ENCODE measurements around the gene UBE2L5. TPM values are rescaled to one million over a fixed set of nuclear protein-coding genes. Genes with fewer than 3 reads are reported as not detected.

Gene UBE2L5
- total and polyA plus RNA-seq, 8 donors = 0.28 to 0.95 (median 0.40) TPM; not detected in 2

GRCh38 chr13:30464496-30465342, 42.4 kb downstream of the UBE2L5 start:
- Histone ChIP-seq H3K4me1 (peaks cover 14 to 38% of the 10 kb centered on the region in 2 donors), H3K4me3 (peak overlapping the region; percentile 49 to 56), H3K36me3 (peaks cover 2 to 24% of the 10 kb centered on the region in 2 donors), H3K27ac (peak overlapping the region; percentile 97 to 99), H3K9me3 (no peaks in the 10 kb centered on the region), H3K27me3 (no peaks in the 10 kb centered on the region)
- DNase-seq (peak; percentile 77 to 91 (median 85)), ATAC-seq (peak; percentile 76)
- intact Hi-C loops (cut with DNase I) = loop anchor here in 1 of 2 donors (5.0 kb wide), 1 partner anchor 153 kb away; the partner anchor contains the start of gene USPL1
- TF ChIP-seq, protein P1, sequence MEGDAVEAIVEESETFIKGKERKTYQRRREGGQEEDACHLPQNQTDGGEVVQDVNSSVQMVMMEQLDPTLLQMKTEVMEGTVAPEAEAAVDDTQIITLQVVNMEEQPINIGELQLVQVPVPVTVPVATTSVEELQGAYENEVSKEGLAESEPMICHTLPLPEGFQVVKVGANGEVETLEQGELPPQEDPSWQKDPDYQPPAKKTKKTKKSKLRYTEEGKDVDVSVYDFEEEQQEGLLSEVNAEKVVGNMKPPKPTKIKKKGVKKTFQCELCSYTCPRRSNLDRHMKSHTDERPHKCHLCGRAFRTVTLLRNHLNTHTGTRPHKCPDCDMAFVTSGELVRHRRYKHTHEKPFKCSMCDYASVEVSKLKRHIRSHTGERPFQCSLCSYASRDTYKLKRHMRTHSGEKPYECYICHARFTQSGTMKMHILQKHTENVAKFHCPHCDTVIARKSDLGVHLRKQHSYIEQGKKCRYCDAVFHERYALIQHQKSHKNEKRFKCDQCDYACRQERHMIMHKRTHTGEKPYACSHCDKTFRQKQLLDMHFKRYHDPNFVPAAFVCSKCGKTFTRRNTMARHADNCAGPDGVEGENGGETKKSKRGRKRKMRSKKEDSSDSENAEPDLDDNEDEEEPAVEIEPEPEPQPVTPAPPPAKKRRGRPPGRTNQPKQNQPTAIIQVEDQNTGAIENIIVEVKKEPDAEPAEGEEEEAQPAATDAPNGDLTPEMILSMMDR (IDR thresholded peaks at IDR 0.05) = no peak

DNA sequence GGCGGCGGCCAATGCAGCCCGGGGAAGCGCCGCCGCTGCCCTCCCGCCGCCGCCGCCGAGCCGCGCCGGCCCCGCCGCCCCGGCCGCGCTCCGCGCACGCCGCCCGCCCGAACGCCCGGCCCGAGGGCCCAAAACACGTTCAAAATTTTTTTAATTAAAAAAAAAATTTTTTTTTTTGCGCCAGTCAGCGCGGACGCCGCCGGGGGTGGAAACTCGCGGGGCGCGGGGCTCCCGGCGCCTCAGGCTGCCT, 43.0 kb downstream of the UBE2L5 start:
- TF ChIP-seq, protein P1 (IDR thresholded peaks at IDR 0.05) = no peak
- no peak for DNase-seq
- intact Hi-C loops (cut with DNase I) = loop anchor here in 1 of 2 donors (5.0 kb wide), 1 partner anchor 152 kb away; the partner anchor contains the start of gene USPL1
- peaks cover 14 to 38% of the 10 kb centered on the region in 2 donors for H3K4me1 ChIP-seq
- peaks cover 2 to 21% of the 10 kb centered on the region in 2 donors for H3K36me3 ChIP-seq
- no peaks in the 10 kb centered on the region for H3K9me3 ChIP-seq
- H3K27ac ChIP-seq = peak overlapping the region; percentile 99
- peak overlapping the region; percentile 66 to 71 for H3K4me3 ChIP-seq
- no peak for ATAC-seq
- H3K27me3 ChIP-seq = no peaks in the 10 kb centered on the region

DNA sequence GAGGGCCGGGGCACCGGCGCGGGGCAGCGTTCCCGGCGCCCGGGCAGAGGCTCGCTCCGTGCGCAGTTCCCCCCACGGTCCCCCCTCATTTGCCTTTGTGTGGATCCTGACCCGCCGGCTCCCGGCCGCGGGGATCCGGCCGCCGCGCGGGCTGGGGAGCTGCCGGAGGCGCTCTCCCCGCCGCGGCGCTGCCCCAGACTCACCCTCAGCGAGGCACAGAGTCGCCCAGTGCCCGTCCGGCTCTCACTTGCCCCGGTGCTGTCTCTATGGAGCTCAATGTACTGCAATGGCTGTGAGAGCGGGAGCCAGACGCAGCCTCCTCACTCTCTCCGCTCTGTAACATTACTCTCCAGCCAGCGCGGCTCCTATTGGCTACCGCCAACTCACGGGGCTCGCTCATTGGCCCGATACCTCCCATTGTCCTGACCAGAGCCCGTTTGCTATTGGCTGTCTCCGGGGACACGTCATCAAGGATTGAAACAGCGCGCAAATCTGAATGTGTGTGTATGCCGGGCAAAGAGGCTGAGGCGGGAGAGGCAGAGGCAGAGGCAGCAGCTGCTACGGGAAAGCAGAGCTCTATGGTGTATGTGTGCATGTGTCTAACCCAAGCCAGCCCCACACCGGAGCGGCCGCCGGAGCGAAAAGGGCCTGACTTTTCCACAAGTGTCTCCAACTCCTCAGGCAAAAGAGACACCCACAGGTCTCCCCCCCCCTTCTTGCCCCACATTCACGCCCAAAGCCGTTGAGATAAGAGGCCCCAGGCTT, 43.5 kb downstream of the UBE2L5 start, which contains the start of gene HMGB1:
Gene HMGB1 (minus strand): TSS at position 344 of the 765 bp plus-strand sequence. CDS start 2,256 bp downstream, outside the sequence.
- TF ChIP-seq, protein P1 (IDR thresholded peaks at IDR 0.05) = no peak
- Histone ChIP-seq H3K4me3 (peak within 1 kb of the TSS; percentile 66 to 71), H3K27ac (peak within 1 kb of the TSS; percentile 99), H3K9me3 (no peaks in the 10 kb centered on the region), H3K4me1 (peaks cover 14 to 38% of the 10 kb centered on the region in 2 donors), H3K36me3 (peaks cover 2 to 21% of the 10 kb centered on the region in 2 donors), H3K27me3 (no peaks in the 10 kb centered on the region)
- intact Hi-C loops (cut with DNase I) = loop anchor here in 1 of 2 donors (5.0 kb wide), 1 partner anchor 152 kb away; the partner anchor contains the start of gene USPL1
- DNase-seq (peak; percentile 96 to 99 (median 98)), ATAC-seq (peak; percentile 96)

- H3K27ac ChIP-seq = no peak overlapping the region
- ATAC-seq (no peak), DNase-seq (no peak)
- TF ChIP-seq, protein P1 (IDR thresholded peaks at IDR 0.05) = no peak
- H3K9me3 ChIP-seq = no peaks in the 10 kb centered on the region
- intact Hi-C loops (cut with DNase I) = loop anchor here in 1 of 2 donors (5.0 kb wide), 1 partner anchor 151 kb away; the partner anchor contains the start of gene USPL1
- H3K4me3 ChIP-seq = peak overlapping the region in 1 of 2 donors; percentile 66
- H3K27me3 ChIP-seq = no peaks in the 10 kb centered on the region
- peaks cover 14 to 38% of the 10 kb centered on the region in 2 donors for H3K4me1 ChIP-seq
- H3K36me3 ChIP-seq = peaks cover 2 to 20% of the 10 kb centered on the region in 2 donors
These were observed 44.0 kb downstream of the UBE2L5 start for GRCh38 chr13:30466358-30466714.

Data from left lung (tissue), 10 donors.